GM18873 (cell line): ENCODE data around the gene EPHB1.
"Not testable (repeated sequence)": the region's sequence is repeated elsewhere in the genome, so short reads cannot be mapped to it uniquely, and the experiment has no call there.

ENCODE experiments used
- ATAC-seq: cut with Tn5 transposase; IDR thresholded peaks from one replicate; pipeline ENCODE4 v1.9.1; 2021; ENCODE audit warnings: mild to moderate bottlenecking, moderate library complexity, moderate number of reproducible peaks; ENCODE audit not compliant: unreplicated experiment, low FRiP score

EPHB1 gene

DNA sequence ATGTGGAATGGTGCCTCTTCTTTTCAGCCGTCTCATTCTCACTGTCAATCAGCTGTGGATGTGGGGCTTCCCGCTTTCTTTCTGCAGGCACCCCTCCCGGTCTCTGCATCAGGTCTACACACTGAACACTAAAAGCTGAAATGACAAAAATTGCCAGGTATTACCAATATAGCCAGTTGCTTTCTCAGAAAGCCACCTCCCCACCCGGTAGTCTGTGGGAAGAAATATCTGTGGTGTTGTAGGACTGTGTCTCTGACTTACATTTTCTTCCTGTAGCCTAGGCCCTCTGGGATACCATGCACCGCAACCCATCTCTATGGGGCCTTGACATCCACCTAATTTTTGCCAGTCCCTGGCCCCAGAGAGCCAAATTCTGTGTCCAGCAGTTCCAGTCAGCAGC, 19.2 kb upstream of the EPHB1 start:
- ATAC-seq = no peak

DNA sequence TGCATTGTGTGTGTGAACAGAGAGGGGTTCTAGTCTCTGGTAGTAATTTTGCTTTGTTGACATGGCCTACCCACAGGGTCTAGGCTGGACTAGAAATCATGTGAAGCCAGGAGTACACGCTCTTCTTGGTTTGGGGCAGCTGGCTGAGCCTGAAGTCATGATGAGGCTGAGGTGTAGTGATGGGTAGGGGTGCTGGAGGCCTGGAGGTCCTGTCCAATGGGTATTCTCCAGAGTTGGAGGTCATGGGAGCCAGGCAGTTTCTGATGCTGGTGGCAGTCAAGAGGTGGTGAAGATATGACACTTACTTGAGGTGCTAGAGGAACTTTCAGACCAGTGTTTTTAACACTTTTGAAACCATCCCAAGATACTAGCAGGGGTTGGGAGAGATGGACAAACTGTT, 18.5 kb upstream of the EPHB1 start:
- no peak for ATAC-seq

DNA sequence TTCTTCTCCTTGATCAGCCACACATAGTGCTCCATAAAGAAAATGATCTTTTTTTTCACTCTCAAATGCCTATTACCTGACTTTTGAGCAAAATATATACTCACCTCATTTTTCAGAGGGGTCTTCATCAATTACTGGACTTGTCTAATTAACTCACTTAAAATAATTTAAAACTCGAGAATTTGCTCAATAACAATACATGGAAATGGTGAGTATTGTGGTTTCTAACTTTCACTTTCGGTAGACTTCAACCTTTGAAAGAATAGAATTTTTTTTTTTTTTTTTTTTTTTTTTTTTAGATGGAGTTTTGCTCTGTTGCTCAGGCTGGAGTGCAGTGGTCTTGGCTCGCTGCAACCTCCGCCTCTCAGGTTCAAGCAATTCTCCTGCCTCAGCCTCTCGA, 17.7 kb upstream of the EPHB1 start:
- no peak for ATAC-seq

DNA sequence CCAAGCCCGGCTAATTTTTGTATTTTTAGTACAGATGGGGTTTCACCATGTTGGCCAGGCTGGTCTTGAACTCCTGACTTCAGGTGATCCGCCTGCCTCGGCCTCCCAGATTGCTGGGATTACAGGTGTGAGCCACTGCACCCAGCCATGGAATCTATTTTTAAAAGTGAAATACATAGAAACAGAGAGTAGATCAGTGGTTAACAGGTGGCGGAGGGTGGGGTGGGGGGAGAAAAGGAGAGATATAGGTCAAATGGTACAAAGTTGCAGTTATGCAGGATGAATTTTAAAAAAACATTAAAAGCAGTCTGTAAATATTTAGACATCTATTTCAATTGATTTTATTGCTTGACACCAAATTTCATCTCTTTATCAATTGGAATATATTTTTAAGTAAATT, 6.8 kb upstream of the EPHB1 start:
- not testable (repeated sequence) for ATAC-seq

DNA sequence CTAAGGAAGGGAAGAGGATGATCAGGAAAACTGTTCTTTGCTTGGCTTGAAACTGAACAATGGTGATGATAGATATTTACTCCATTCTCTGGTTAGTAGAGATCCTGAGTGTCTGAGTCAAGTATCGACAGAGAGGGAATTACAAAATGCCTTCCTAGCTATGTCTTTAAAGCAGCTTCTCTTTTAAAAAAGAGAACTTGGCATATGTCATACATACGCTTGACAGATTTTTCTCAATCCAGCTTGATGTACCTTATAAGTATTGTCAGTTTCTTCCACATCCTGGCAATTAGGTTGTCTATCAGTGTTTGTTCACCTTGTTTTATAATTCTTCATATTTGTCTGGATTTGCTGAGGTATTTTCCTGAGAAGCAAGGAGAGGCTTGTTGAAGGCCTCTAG, 5.0 kb upstream of the EPHB1 start:
- ATAC-seq = no peak

DNA sequence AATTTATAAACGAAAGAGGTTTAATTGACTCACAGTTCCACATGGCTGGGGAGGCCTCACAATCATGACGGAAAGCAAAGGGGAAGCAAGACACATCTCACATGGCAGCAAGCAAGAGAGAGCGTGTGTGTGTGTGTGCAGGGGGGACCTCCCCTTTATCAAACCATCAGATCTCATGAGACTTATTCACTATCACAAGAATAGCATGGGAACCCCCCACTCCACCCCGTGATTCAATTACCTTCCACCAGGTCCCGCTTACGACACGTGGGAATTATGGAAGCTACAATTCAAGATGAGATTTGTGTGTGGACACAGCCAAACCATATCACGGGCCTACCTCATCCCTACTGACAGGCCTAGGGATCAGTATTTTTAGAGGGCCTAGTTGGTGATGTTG, 3.1 kb upstream of the EPHB1 start:
- no peak for ATAC-seq

DNA sequence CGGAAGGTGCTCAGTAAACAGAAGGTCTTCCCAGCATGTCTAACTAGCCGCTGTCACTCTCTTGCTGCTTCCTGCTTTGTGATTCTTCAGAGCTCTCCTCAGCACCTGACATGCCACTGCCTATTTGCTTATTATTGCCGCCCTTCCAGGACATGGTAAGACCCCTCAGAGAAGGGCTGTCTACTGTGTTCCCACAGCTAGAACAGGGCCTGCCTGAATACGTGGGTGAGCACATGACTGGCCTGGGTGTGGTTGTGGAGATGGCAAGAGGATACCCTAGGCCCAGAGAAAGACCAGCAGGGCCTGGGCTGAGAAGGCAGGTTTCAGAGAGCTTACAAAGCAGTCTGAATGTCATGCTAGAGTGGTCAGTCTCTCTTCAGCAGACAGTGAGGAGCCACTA, 2.4 kb upstream of the EPHB1 start:
- no peak for ATAC-seq

DNA sequence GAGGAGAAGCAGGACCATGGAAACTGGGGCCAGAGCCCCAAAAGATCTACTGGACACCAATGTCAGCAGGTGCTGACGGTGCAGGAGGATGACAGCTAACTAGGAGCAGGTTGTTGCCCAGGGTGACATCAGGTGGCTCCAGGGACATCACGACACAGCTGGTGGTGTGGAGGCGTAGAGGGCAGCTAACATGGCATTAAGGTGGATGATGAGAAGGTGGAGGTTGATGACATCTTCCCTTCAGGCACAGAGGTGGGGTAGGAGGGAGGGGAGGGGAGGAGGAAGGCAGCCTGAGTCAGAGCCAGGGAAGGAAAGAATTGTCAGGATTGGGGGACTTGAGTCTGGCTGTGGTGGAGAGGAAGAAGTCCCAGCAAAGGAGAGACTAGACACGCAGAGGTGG, 1.5 kb upstream of the EPHB1 start:
- no peak for ATAC-seq

DNA sequence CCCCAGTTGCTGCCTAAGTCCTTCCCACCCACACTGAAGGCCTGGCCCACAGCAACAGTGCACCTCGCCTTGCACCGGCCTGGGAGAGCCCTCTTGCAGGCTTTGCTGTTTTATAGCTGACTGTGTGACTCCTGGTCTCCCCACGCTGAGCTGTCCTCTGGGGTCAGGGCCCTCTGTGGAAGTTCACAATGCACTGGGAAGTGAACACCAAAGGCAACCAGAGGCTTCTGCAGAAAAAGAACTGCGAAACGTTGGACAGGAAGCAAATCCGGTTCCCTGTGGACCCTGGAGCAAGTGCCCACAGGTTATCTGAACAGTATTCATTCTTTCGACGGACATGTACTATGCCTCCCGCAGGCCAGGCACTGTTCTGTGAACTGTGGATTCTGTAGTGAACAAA, 737 bp upstream of the EPHB1 start:
- ATAC-seq = no peak

DNA sequence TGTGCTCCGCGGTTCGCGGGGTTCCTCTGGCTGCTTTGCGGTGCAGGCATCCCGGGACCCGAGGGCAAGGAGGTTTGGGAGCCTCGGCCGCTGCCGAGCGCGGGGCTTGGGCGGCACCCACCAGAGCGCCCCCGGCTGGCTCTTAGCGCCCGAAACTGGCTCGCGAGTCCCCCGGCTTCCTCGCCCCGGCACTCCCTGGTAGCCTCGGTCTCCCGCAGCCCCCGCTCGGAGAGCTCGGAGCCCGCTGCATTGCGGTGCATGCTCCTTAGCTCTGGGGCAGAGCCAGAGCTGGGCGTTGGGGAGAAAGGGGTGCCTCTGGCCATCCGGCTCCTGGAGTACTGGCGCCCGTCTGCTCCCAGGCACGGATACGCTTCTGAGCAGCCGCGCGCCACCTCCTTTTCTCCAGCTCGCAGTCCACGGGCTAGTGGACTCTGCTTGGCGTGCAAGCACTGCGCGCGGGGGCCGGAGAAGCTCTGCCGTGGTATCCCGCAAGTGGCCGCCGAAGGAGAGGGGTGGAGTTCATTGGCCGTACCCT, 753 bp downstream of the EPHB1 start:
- ATAC-seq = no peak

DNA sequence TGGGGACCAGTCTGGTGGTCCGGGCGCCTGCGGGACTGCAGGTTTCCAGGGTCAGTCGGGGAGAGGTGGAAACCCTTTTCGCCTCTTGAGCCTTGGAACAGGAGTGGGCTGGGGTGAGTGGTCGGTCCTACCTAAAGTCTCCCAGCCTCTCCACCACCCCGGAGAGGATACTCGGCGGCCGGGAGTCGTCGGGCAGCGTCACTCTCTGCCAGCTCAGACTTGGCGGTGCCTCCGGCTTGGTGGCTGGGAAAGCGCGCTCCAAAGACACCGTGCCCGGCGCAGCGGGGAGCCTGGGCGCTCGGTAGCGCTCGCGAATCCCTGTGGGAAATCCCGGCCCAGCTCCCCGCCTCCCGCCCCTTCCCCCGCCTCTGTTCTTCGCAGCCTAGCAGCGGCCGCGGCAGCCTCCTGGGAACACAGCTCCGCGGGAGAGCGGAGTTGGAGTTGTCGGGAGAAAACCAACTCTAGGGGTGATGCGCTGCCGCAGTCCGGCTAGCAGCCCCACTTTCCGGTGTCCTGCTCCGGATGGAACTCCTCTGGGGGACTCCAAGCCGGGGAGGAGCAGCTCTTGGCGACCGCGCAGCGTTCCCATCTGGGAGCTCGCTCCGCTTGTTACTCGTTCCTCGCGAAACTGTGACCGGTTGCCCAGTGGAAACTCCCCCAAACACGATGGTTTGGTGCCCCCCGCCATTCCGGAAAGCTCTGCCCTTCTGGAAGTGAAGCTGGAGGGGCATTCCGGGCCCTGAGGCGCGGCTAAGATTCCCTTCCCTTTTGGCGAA, 1.4 kb downstream of the EPHB1 start:
- no peak for ATAC-seq

DNA sequence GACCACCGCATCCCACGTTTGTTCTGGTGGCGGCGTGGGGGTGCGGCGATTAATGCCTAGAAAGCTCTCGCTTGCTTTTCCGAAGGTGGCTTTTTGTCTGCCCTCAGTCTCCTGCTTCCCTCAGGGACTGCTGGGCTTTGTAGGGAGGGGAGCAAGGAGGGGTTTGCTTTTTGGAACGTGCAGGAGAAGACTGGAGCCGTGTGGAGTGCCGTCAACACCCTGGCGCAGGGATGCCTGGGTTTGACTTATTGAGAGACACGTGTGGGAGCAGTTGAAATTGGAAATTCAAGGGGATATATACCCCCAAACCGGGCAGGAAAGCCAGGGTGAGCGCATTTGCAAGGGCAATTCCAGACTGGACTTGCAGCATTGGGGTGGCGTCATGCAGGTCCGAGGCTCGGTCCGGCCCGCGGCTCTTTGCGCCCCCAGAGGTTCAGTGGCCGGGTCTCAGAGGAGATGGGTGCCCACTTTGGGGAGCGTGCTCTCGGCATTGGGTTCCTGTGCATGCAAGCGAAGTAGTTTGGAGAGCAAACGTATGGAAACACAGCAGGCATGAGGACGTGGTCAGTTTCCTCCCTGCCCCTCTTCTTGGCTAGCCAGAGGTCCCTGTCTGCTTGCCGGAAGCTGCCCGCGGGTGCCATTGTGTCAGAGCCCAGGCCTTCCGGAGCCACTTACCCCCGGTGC, 2.1 kb downstream of the EPHB1 start:
- ATAC-seq = no peak

DNA sequence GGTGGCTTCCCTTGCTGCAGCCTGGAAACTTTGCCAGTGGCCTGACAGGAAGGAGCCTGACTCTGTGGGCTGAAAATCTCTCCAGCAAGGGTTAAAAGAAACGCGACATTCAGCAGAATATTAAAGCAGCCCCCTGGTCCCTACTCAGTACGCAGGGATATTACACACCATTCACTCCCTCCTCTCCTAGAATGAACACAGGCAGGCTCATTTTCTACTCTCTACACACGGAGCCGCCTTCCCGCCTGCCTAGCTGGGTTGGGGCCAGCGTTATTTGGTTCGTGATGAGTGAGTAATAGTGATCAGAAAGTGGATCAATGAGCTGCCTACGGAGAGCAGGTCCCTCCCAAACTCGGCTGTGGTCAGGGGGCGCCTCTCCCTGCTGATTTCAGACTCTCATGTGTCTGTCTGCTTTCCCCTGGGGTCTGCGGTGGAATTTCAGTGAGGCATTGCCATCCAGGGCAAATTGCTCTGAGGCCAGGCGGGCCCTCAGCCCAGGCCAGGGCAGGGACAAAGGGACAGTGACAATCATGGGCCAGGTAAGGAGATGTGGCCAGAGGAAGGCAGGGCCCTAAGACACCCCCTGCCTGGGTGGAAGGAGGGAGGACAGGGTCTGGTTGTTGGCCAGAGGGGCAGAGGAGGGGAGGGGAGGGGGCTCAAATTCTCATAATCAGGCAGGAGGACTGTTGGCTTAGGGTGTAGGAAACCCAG, 2.8 kb downstream of the EPHB1 start:
- no peak for ATAC-seq

DNA sequence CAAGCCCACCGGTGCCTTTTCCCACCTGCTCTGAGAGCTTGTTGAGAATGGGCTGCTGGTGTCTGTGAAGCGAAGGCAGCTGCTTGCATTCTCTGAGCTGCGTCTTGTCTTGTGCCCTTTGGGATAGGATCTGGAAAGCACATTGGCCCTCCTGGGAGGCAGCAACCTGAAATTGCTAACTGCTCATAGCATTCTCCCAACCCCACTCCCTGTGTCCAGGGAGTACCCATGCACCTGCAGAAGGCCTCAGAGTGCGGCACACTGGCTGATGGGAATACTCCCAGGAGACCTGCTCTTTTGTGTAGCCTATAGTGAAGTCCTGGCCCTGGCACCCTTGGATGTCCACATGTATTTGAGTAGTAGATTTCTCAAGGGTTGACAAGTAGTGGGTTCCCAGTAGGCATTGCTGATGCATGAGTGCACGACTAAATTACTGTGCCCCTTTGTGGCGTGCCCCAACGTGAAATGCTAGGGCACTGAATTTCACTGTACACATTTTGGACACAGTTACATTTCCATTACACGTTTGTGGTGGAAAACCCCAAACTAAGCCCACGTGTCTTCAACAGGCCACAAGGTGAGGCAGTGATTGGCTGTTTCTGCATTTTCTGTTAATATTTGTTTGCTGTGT, 3.7 kb downstream of the EPHB1 start:
- ATAC-seq = no peak

DNA sequence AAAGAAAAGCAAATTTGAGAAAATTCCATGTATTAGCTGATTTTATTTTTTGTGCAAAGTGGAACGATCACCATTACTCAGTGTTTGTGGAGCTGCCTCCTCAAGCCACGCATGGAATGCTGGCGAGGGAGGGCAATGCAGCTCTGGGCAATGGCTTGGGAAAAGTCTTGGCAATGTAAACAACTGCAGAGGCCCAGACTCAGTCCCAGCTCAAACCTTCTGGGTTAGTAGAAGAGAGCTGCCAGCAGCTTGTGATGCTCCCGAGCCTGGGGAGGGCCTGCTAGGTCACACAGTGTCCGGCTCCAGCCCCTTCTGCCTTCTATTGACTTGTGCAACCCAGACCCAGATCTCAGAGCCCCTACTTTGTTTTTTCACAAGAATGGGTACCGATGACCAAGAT, 4.3 kb downstream of the EPHB1 start:
- no peak for ATAC-seq

DNA sequence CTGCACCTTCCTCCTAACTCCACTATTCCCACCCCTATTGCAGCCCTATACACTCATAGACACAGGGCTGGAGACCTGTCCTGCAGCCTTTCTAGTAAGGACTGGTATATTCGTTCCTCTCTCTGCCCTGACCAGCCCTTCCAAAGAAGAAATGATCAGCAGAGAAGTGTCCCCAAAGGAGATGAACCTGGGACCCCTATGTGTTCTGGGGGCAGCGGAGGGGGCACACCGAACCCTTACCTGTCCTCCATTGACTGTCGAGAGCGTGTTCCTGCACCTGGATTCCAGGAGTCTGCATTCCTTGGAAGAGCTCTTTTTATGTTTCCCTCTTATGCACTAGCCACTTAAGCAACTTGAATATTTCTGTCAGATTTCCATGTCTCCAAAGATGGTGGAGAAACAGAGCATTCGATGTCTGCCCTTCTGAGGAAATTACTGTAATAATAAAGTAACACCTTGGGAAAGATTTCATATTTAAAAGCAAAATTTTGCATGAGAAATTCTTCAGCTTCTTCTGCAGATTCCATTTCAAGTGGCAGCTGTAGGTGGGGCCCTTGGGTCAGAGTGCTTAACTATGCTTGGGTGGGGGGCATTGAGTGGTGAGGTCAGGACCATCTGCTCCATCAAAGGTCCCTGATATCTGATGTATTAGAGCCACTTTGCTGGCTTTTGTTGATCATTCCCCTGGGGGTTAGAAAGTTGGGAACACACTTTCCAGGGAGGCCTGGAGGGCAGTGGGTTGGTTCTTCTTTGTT, 6.3 kb downstream of the EPHB1 start:
- ATAC-seq = no peak

DNA sequence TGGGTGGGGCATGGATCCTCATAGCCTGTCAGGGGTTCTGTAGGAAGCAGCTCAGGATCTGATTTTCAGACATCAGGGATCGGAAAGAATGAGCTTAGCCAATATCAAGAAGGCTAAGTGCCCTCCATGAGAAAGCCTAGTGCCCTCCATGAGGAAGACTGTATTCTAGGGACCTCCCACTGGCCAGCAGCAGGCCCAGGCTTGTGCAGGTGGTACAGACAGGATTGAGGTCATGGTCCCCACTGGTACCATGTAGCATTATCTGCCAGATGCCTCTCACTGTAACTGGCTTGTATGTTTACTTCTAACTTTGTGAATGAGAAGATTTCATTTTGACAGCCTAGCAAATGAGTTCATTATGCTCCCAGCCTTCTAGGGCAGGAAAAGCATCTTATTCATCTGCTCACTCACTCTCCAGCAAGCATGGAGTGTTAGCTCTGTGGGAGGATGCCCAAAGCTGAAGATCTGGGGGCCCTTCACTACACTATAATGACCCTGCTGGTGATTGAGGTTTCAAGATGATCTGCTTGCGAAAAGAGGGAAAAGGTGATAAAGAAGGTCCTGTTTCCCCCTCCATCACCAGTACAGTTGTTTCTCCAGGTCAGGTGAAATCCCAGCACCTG, 7.5 kb downstream of the EPHB1 start:
- no peak for ATAC-seq

DNA sequence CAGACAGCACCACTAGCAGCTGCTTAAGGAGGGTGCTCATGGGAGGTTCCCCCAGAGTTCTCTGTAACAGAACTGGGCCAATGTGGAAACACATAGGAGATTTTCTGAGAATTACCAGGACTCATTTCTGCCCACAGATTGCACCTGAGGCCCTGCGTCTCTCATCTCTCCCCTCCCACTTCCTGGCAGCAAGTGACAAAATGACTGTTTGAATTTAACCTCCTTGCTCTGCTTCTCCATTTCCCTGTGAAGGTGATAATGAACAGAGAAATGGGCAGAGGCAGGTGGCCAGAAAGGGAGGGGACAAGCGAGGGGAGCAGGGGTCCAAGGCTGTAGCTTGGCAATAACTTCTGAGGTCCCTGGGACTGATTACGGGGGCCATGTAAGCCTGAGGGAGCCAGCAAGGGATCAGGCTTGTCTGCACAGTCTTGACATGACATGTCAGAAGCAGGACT, 8.0 kb downstream of the EPHB1 start:
- peak; percentile 61 for ATAC-seq

DNA sequence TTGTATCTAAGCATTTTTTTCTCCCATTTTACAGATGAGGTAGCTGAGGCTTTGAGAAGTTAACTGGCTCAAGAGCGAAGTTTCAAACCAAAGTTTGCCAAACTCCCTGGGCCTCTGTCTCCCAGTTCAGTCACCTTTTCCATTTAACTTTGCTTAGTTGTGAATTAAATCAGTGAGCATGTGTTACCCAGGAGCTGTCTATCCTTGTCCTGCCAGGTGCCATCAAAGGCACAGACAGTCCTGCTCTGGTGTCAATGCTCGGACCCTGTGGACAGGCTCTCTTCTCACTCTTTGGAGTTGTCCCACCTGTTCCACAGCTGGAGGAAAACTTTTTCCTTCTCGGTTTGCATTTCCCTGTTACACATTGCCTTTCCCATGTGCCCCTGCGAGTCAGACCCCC, 8.6 kb downstream of the EPHB1 start:
- no peak for ATAC-seq
